NB4 (cell line): ENCODE results near the gene MMP25.
A peak's percentile ranks its signal among the peaks of the same experiment; 100 is the strongest.

Source experiments
- DNase-seq: peaks from one replicate; pipeline ENCODE4 v3.0.0; 2010; ENCODE audit warnings: low read depth
- H3K4me3 ChIP-seq: one replicate; pipeline ENCODE4 v1.5.1; 2011; ENCODE audit warnings: mild to moderate bottlenecking, low read depth, low read length, moderate library complexity
- CTCF ChIP-seq: IDR thresholded peaks from one replicate; pipeline ENCODE4 v1.5.1; 2012; ENCODE audit warnings: low read depth, low read length
- MAX ChIP-seq: IDR thresholded peaks from 2 replicates; pipeline ENCODE4 v1.6.1; 2011; ENCODE audit warnings: low read depth, low read length
- MYC ChIP-seq: IDR thresholded peaks from 2 replicates; pipeline ENCODE4 v1.6.1; 2011; ENCODE audit warnings: low read depth, low read length
- POLR2A ChIP-seq: IDR thresholded peaks from 2 replicates; pipeline ENCODE4 v1.6.1; 2011; ENCODE audit warnings: mild to moderate bottlenecking; ENCODE audit not compliant: insufficient read length; ENCODE audit errors: extremely low read depth

The MMP25 gene

GRCh38 chr16:3098459-3099394 is 52.4 kb downstream of the MMP25 start, which contains the start of gene ZSCAN10:
Gene ZSCAN10, minus strand, starts transcription at chr16:3099294. Its CDS starts 6,357 bp downstream, at chr16:3092937.
- no peak within 1 kb of the TSS for H3K4me3 ChIP-seq
- no peak for DNase-seq
- TF ChIP-seq MAX (no peak), CTCF (no peak), MYC (no peak), POLR2A (no peak)

- DNase-seq = no peak
- no peak overlapping the region for H3K4me3 ChIP-seq
- TF ChIP-seq POLR2A (no peak), MYC (no peak), CTCF (no peak)
Observed at GRCh38 chr16:3099395-3099731, 53.0 kb downstream of the MMP25 start.

- H3K4me3 ChIP-seq = no peak overlapping the region
- peak; percentile 91 for DNase-seq
- TF ChIP-seq POLR2A (no peak), MAX (no peak), CTCF (no peak), MYC (no peak)
Observed at GRCh38 chr16:3099732-3100499, 53.6 kb downstream of the MMP25 start.

GRCh38 chr16:3101018-3101840 is 54.9 kb downstream of the MMP25 start:
- DNase-seq = peak; percentile 79
- TF ChIP-seq MYC (0 out of 2 replicates have a peak, but pooled peaks have one; percentile 45), CTCF (peak; percentile 60), MAX (peak; percentile 44; the same call in 1 of the 2 replicates), POLR2A (no peak)
- no peak overlapping the region for H3K4me3 ChIP-seq

GRCh38 chr16:3101841-3102470 is 55.6 kb downstream of the MMP25 start:
- TF ChIP-seq CTCF (no peak), POLR2A (no peak), MAX (peak; percentile 32; the same call in 1 of the 2 replicates), MYC (0 out of 2 replicates have a peak, but pooled peaks have one; percentile 24)
- H3K4me3 ChIP-seq = no peak overlapping the region
- DNase-seq = peak; percentile 89
